D721Med (cell line): ENCODE data around the gene LDLRAD4.
A peak's percentile ranks its signal among the peaks of the same experiment; 100 is the strongest.
"Not testable (repeated sequence)": the region's sequence is repeated elsewhere in the genome, so short reads cannot be mapped to it uniquely, and the experiment has no call there.

Experiments used
- DNase-seq: peaks from one replicate; pipeline ENCODE4 v3.0.0; 2011; ENCODE audit warnings: low spot score; ENCODE audit not compliant: insufficient read length
- FAIRE-seq: peaks from 2 replicates; lab custom pipeline; 2011; peaks lifted over from hg19 to GRCh38; lab: Jason Lieb, UNC
- CTCF ChIP-seq: IDR thresholded peaks from 2 replicates; pipeline ENCODE4 v1.5.1; 2012; ENCODE audit warnings: mild to moderate bottlenecking, control low read depth; ENCODE audit not compliant: insufficient read depth; ENCODE audit errors: missing control alignments

The LDLRAD4 gene

DNA sequence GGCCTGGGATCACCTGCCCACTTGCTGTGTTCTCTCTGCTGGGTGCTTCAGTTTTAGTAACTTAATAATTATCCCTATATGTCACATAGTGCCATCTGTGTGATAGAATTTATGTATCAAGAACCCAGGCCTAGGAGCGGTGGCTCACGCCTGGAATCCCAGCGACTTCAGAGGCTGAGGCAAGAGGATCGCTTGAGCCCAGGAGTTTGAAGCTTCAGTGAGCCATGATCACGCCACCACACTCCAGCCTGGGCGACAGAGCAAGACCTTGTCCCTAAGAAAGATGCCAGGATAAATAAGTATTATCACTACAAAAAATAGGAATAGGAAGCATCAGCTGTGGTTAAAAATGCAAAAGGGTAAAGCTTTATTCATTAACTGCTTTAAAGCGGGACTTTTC lies 267.0 kb downstream of the LDLRAD4 start:
- no peak for TF ChIP-seq CTCF
- no peak for FAIRE-seq

GRCh38 chr18:13486284-13486683 lies 267.7 kb downstream of the LDLRAD4 start:
- TF ChIP-seq CTCF = no peak
- DNase-seq (peak; percentile 12), FAIRE-seq (no peak)

More for the DNA sequence above, 267.0 kb downstream of the LDLRAD4 start:
- DNase-seq = peak; percentile 6

GRCh38 chr18:13486686-13487085 lies 268.1 kb downstream of the LDLRAD4 start:
- FAIRE-seq (no peak), DNase-seq (no peak)
- no peak for TF ChIP-seq CTCF

DNA sequence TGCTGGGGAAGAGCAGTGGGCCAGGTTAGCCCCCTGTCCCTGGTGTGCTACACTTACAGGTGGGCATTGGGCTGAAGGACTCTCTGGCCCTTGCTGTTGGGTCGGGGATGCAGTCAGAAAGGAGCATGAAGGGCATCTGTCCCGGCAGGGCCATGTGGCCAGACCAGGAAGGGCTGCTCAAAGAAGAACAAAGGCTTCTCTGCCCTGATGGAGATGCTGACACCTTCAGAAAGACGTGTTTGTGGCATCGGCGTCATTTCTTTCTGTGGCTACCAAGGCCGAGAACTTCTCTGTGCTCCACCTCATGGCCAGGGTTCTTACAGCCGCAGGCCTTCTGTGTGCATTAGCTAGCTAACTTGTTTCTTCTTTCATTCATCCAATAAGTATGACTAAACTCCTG lies 268.7 kb downstream of the LDLRAD4 start:
- FAIRE-seq (no peak), DNase-seq (no peak)
- TF ChIP-seq CTCF = no peak

DNA sequence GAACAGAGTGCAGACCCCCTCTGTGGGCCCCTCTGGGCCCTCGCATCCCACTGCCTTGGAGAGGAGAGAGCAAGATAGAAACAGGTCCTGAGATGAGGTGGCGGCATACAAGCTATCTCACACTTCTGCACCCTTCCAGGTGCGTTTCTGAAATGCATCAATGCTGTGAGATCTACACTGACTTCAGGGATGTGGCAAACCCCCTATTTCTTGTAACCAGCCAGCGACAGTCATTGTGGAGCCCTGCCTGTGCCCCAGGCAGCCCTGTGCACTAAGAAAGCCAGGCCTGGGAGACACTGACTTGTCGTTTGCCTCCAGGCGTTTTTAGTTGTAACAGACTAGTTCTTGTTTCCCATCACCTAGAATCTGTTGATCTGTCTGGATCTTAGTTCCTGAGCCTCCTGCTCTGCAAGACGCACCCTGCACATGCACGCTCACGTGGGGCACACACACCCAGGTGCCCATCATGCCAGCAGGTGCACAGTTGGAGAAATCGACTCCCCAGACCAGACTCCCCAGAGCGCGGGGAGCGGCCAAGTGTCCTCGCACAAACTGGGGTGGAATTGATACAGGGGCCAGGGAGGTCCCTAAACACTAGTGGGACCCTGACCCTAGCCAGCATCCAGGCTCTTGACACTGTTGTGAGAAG lies 269.8 kb downstream of the LDLRAD4 start:
- TF ChIP-seq CTCF = no peak
- DNase-seq = no peak
- no peak for FAIRE-seq

DNA sequence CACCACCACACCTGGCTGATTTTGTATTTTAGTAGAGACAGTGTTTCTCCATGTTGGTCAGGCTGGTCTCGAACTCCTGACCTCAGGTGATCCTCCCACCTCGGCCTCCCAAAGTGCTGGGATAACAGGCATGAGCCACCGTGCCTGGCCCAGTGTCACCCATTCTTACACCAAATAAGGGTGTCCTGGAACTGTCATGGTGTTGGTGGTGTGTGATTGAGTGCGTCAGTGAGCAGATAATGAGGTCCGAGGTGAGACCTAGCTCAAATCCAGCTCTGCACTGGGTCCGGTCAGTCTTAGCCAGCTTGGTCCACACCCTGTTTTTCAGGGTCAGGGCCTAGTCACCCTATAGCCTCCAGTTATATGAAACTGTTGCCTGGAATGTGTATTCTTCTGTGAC lies 270.7 kb downstream of the LDLRAD4 start:
- not testable (repeated sequence) for DNase-seq, FAIRE-seq

DNA sequence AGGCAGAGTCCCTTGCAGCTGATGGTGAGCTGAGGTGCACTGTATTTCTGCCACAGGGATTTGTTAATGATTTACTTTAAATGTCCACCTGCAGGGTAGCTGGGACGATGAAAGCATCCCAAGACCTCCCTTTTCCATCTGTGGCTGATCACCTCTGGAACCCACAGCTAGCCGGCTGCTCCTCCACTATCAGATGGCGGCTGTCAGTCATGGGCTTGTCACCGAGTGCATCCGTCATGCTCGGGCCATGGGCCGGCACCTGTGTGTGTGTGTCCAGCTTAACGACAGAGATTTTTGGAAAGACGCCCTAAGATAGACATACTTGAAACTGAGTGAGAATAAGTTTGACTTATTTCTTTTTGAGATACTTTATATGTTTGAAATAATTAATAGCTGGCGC lies 272.6 kb downstream of the LDLRAD4 start:
- FAIRE-seq = no peak
- TF ChIP-seq CTCF = no peak
- no peak for DNase-seq

GRCh38 chr18:13492314-13492713 lies 273.8 kb downstream of the LDLRAD4 start:
- no peak for TF ChIP-seq CTCF
- DNase-seq (no peak), FAIRE-seq (no peak)
